HG03432 (cell line): ENCODE data around the gene HJV.

Experiments
- ATAC-seq: cut with Tn5 transposase; IDR thresholded peaks from one replicate; pipeline ENCODE4 v1.9.1; 2021; ENCODE audit warnings: mild to moderate bottlenecking, moderate library complexity; ENCODE audit not compliant: unreplicated experiment

The HJV gene

GRCh38 chr1:145994391-145995120 lies 27.0 kb downstream of the HJV start:
- no peak for ATAC-seq

GRCh38 chr1:145993618-145994390 lies 27.7 kb downstream of the HJV start:
- no peak for ATAC-seq

- ATAC-seq: no peak
Measured at GRCh38 chr1:145992958-145993617, 28.4 kb downstream of the HJV start.

GRCh38 chr1:145992502-145992936 lies 29.0 kb downstream of the HJV start:
- ATAC-seq: no peak

GRCh38 chr1:145991735-145992412 lies 29.7 kb downstream of the HJV start:
- ATAC-seq: no peak

- no peak for ATAC-seq
Measured at GRCh38 chr1:145990249-145990855, 31.2 kb downstream of the HJV start.

- ATAC-seq: no peak
Measured at GRCh38 chr1:145988773-145989172, 32.8 kb downstream of the HJV start.

- ATAC-seq: no peak
Measured at GRCh38 chr1:145987926-145988325, 33.6 kb downstream of the HJV start.

- ATAC-seq: no peak
Measured at GRCh38 chr1:145986551-145986950, 35.0 kb downstream of the HJV start.

GRCh38 chr1:145985502-145986439 lies 35.8 kb downstream of the HJV start:
- no peak for ATAC-seq

GRCh38 chr1:145985129-145985501 lies 36.4 kb downstream of the HJV start:
- ATAC-seq: no peak

- ATAC-seq: no peak
Measured at GRCh38 chr1:145983960-145984830, 37.3 kb downstream of the HJV start.

GRCh38 chr1:145983206-145983675 lies 38.3 kb downstream of the HJV start:
- ATAC-seq: no peak

GRCh38 chr1:145982010-145982723 lies 39.4 kb downstream of the HJV start:
- ATAC-seq: no peak

GRCh38 chr1:145980457-145980994 lies 41.0 kb downstream of the HJV start:
- ATAC-seq: no peak

GRCh38 chr1:145979746-145980456 lies 41.6 kb downstream of the HJV start:
- peak; percentile 30 for ATAC-seq
